ENCODE data around the gene RNU4-1.
A peak's percentile ranks its signal among the peaks of the same experiment; 100 is the strongest.
"Not testable (repeated sequence)": the region's sequence is repeated elsewhere in the genome, so short reads cannot be mapped to it uniquely, and the experiment has no call there.

The RNU4-1 gene

DNA sequence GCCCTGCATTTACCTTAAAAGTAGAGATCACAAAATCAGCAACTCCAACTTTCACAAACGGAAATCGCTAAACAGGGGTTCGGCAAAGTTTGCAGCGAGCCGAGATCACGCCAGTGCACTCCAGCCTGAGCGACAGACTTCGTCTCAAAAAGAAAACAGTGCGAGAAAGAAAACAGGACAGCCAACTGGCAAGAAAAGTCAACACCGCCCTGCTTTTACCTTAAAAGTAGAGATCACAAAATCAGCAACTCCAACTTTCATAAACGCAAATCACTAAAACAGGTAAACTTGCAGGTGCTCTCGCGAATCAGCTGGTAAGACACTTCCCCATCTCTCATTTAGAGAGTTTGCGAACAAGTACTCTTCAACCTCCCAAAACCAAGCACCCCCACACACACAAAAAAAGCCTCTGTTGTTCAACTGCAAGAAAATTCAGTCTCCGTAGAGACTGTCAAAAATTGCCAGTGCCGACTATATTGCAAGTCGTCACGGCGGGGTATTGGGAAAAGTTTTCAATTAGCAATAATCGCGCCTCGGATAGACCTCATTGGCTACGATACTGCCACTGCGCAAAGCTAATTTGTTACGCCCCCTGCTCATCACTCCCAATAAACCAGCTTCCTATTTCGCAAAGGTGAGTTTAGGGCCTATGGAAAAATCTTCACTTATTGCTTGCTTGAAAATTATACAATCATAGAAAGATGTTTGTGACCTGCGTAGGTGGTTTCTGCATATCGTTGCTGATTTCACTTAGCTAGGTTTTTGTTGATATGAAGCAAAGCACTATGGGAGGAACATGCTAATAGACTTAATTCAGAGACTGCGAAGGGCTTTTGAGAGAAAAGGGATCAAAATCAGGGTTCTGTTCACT lies at the start of gene RNU4-1:
Gene RNU4-1, minus strand, starts transcription at position 577 of the 871 bp plus-strand sequence.
- H3K4me3 ChIP-seq (replicated peaks; ENCODE audit: low read depth, low read length): peak within 1 kb of the TSS; percentile 59
- no peak for TF ChIP-seq CTCF (IDR thresholded peaks at IDR 0.05; ENCODE audit: low read length, missing control alignments)
- DNase-seq (ENCODE audit: low read depth): peak; percentile 96

DNA sequence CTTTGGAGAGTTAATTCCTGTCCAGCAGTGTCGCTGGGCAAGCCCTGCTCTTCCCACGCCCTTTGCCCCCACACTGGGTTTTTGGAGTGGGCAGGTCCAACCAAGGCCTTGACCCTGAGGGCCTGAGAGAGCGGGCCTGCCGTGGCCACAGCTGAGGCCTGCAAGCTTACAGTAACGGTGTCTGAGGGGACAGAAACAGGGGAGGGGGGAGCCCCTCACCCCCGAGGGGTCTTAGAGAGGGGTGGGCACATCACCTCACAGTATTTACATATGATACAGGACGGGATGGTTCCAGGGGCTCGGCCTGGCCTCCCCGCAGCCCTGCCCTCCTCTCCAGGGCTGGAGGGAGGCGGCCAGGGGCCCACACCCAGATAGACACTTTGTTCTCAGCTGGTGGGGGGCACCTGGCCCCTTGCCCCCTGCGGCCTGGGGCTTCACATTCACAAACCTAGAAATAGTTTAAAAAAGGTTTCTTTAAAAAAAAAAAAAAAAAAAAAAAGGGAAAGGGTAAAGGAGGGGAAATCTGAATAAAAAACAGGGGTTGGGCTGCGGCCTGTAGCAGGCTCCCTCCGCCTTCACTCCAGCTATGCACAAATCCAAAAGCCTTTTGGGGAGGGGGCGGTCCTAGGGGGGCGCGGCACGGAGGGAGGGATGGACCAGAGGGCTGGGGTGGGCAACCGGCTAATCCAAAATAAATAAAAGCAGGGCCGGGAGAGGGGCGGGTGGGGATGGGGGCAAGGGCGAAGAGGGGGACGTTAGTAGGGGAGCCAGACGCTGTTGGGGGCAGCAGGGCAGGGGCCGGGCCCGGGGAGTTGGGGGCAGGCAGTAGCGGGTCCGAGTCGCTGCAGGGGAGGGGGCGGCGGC lies 49.4 kb upstream of the RNU4-1 start:
- no peak for DNase-seq (ENCODE audit: low read depth)
- no peak for TF ChIP-seq CTCF (IDR thresholded peaks at IDR 0.05; ENCODE audit: low read length, missing control alignments)
- no peak overlapping the region for H3K4me3 ChIP-seq (replicated peaks; ENCODE audit: low read depth, low read length)

GRCh38 chr12:120339256-120339655 lies 46.2 kb upstream of the RNU4-1 start:
- TF ChIP-seq CTCF (IDR thresholded peaks at IDR 0.05; ENCODE audit: low read length, missing control alignments): no peak
- no peak overlapping the region for H3K4me3 ChIP-seq (replicated peaks; ENCODE audit: low read depth, low read length)
- DNase-seq (ENCODE audit: low read depth): no peak

- no peak for DNase-seq (ENCODE audit: low read depth)
- TF ChIP-seq CTCF (IDR thresholded peaks at IDR 0.05; ENCODE audit: low read length, missing control alignments): no peak
- H3K4me3 ChIP-seq (replicated peaks; ENCODE audit: low read depth, low read length): no peak overlapping the region
Observed at GRCh38 chr12:120337730-120338129, 44.7 kb upstream of the RNU4-1 start.

- not testable (repeated sequence) for DNase-seq (ENCODE audit: low read depth); H3K4me3 ChIP-seq (replicated peaks; ENCODE audit: low read depth, low read length)
Observed at GRCh38 chr12:120336392-120336791, 43.4 kb upstream of the RNU4-1 start.

DNA sequence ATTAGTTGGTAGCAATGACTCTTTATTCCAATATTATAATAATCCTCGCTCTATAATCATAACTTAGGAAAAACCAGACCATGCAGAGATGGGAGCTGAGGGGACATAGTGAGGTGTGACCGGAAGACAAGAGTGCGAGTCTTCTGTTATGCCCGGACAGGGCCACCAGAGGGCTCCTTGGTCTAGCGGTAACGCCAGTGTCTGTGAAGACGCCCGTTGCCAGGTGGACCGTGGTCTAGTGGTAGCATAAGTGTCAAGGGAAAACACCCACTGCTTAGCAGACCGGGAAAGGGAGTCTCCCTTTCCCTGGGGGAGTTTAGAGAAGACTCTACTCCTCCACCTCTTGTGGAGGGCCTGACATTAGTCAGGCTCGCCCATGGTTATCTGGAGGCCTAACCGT lies 42.4 kb upstream of the RNU4-1 start:
- not testable (repeated sequence) for H3K4me3 ChIP-seq (replicated peaks; ENCODE audit: low read depth, low read length)
- peak; percentile 35 for DNase-seq (ENCODE audit: low read depth)
- TF ChIP-seq CTCF (IDR thresholded peaks at IDR 0.05; ENCODE audit: low read length, missing control alignments): peak; percentile 56

DNA sequence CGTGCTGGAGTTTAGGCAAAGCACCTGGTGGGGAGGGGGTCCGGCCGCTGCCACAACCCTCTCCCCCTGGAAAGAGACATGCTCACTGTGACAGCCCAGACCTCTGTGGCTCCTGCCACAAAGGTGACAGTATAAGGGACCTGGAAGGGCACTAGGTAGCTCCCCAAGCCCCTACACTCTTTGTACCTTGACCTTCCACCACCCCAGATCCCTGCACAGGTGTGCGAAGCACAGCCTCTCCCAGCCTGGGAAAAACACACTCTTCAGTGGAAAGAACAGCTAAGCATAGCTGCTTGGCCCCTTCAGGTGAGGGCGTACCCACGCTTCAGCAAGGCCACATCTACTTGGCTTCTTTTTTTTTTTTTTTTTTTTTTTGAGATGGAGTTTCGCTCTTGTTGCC lies 39.5 kb upstream of the RNU4-1 start:
- no peak overlapping the region for H3K4me3 ChIP-seq (replicated peaks; ENCODE audit: low read depth, low read length)
- no peak for TF ChIP-seq CTCF (IDR thresholded peaks at IDR 0.05; ENCODE audit: low read length, missing control alignments)
- DNase-seq (ENCODE audit: low read depth): no peak

Data from fibroblast of pulmonary artery (primary cell).